Left lung (tissue), 10 donors: ENCODE results near the gene TJP2. TPM values are rescaled to one million over a fixed set of nuclear protein-coding genes. Genes with fewer than 3 reads are reported as not detected.
A peak's percentile ranks its signal among the peaks of the same experiment; 100 is the strongest.

ENCODE experiments used
- ATAC-seq: fragments of 200-7000 bp; cut with Tn5 transposase; one replicate; pipeline ENCODE4 v1.9.1; 2020; ENCODE audit warnings: moderate library complexity
- DNase-seq, 4 donors: peaks; one replicate each; pipeline ENCODE4 v3.0.0-alpha.2; 2013 to 2020
- H3K27ac ChIP-seq, 2 donors: fragments of 200-600 bp; sonication (generic) in 1 of 2; one replicate each; pipeline versions ENCODE4 v1.5.0 to v1.8.0; 2020 to 2021
- H3K27me3 ChIP-seq, 2 donors: fragments of 200-600 bp; sonication (generic) in 1 of 2; one replicate each; pipeline versions ENCODE4 v1.5.0 to v1.8.0; 2020 to 2021
- H3K36me3 ChIP-seq, 2 donors: fragments of 200-600 bp; sonication (generic) in 1 of 2; one replicate each; pipeline versions ENCODE4 v1.5.0 to v1.8.0; 2020 to 2021
- H3K4me1 ChIP-seq, 2 donors: fragments of 200-600 bp; one replicate each; pipeline ENCODE4 v1.8.0; 2021
- H3K4me3 ChIP-seq, 2 donors: fragments of 200-600 bp; sonication (generic) in 1 of 2; one replicate each; pipeline versions ENCODE4 v1.5.0 to v1.8.0; 2020 to 2021; ENCODE audit warnings: mild to moderate bottlenecking in 1 of 2
- H3K9me3 ChIP-seq, 2 donors: fragments of 200-600 bp; sonication (generic) in 1 of 2; one replicate each; pipeline versions ENCODE4 v1.5.0 to v1.8.0; 2020 to 2021
- intact Hi-C, 2 donors: fragments of 100-400 bp; cut with DNase I; formaldehyde crosslinking; loops; one replicate each; pipeline versions ENCODE4 v1.11.2 to v1.14.2; 2022
- polyA plus RNA-seq, 6 donors: library from polyadenylated mRNA; unstranded; fragments of 120-200 nt; gene quantifications; one replicate each; pipeline ENCODE4 v1.2.1, GENCODE V29; 2013; ENCODE audit not compliant: insufficient read length in 6 of 6
- total RNA-seq, 2 donors: library from RNA; stranded (reverse); fragmentation: NEBNext Ultra II Directional; extraction: Animal tissue kit (Norgen Biotek cat#: 25700); gene quantifications; one replicate each; pipeline ENCODE4 v1.2.1, GENCODE V29; 2021
- TF ChIP-seq, protein P1 (sequence below), 2 donors: fragments of 200-600 bp; sonication (generic) in 1 of 2; IDR thresholded peaks; one replicate each; pipeline versions ENCODE4 v1.5.0 to v1.8.0; 2021; ENCODE audit warnings: antibody characterized with exemption in 2 of 2
- donor health status: DM: no; HTN: yes; CAD: no.
- donor health status: DM: no; HTN: no; CAD: no.

The TJP2 gene
- total and polyA plus RNA-seq, 8 donors = 93.0 to 139 (median 114) TPM

DNA sequence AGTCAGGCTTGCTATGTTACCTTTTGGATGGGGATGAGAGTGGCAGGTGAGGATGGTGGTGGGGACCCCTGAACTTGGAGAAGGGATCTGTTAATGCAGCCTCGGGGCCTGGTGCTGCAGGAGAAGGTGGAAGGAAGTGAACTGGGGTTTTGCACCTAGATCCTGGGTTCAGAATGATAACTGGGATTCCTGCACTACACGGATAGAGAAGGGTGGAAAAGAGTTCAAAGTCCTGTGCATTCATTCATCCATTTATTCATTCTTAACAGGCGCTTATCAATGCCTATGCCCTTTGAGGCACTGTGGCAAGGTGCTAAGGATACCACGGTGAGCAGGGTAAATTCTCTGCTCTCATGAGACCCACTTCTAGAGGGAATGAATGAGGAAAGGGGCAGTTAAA, 41.7 kb upstream of the TJP2 start:
- Histone ChIP-seq H3K27me3 (no peaks in the 10 kb centered on the region), H3K4me1 (peaks cover 9 to 25% of the 10 kb centered on the region in 2 donors), H3K36me3 (no peaks in the 10 kb centered on the region), H3K27ac (no peak overlapping the region), H3K9me3 (no peaks in the 10 kb centered on the region), H3K4me3 (no peak overlapping the region)
- ATAC-seq = no peak
- intact Hi-C loops = no loop called here
- no peak for DNase-seq
- TF ChIP-seq, protein P1, sequence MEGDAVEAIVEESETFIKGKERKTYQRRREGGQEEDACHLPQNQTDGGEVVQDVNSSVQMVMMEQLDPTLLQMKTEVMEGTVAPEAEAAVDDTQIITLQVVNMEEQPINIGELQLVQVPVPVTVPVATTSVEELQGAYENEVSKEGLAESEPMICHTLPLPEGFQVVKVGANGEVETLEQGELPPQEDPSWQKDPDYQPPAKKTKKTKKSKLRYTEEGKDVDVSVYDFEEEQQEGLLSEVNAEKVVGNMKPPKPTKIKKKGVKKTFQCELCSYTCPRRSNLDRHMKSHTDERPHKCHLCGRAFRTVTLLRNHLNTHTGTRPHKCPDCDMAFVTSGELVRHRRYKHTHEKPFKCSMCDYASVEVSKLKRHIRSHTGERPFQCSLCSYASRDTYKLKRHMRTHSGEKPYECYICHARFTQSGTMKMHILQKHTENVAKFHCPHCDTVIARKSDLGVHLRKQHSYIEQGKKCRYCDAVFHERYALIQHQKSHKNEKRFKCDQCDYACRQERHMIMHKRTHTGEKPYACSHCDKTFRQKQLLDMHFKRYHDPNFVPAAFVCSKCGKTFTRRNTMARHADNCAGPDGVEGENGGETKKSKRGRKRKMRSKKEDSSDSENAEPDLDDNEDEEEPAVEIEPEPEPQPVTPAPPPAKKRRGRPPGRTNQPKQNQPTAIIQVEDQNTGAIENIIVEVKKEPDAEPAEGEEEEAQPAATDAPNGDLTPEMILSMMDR (IDR thresholded peaks at IDR 0.05) = no peak

GRCh38 chr9:69134412-69134811, 39.7 kb upstream of the TJP2 start:
- H3K9me3 ChIP-seq = no peaks in the 10 kb centered on the region
- intact Hi-C loops = no loop called here
- DNase-seq (peak in 1 of 4 donors; percentile 70), ATAC-seq (peak; percentile 78)
- H3K27ac ChIP-seq = peak overlapping the region in 1 of 2 donors; percentile 23
- no peaks in the 10 kb centered on the region for H3K36me3 ChIP-seq
- no peak overlapping the region for H3K4me3 ChIP-seq
- peaks cover 9 to 19% of the 10 kb centered on the region in 2 donors for H3K4me1 ChIP-seq
- TF ChIP-seq, protein P1 (IDR thresholded peaks at IDR 0.05) = no peak
- no peaks in the 10 kb centered on the region for H3K27me3 ChIP-seq

DNA sequence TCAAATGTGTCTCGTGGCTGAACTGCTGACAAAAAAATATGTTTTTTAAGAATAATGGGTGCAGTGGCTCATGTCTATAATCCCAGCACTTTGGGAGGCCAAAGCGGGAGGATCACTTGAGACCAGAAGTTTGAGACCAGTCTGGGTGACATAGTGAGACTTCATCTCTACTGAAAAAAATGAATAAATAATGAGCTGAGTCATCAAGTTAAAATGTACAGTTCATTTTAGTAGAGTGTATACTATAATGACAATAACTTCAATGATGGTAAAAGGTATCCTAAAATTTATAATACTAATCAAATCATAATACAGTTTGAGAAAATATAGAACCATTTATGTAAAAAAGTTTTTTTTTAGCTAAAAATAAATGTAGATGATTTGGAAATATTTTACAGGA, 37.9 kb upstream of the TJP2 start:
- Histone ChIP-seq H3K9me3 (no peaks in the 10 kb centered on the region), H3K27ac (no peak overlapping the region), H3K4me1 (peaks cover 5 to 7% of the 10 kb centered on the region in 2 donors), H3K27me3 (no peaks in the 10 kb centered on the region), H3K4me3 (no peak overlapping the region), H3K36me3 (no peaks in the 10 kb centered on the region)
- DNase-seq (no peak), ATAC-seq (no peak)
- TF ChIP-seq, protein P1 (IDR thresholded peaks at IDR 0.05) = no peak
- intact Hi-C loops = no loop called here

DNA sequence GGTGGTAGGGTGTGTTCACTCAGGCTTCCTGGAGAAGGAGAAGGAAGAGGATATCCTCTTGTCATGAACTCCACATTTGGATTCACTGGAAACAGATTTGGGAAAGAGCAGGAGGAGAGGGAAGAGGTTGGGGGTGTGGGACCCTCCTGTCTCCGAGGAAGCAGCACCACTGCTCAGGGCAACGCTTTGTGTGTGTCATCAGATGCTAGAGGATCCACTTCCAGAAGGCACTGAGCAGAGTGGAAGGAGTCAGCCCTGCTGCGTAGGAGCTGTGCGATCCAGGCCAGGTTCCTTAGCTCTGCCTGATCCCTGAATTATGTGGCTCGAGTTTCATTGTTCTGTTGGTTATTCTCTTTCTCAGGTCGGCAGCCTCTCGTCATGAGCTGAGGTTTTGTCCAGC, 37.3 kb upstream of the TJP2 start:
- no peaks in the 10 kb centered on the region for H3K9me3 ChIP-seq
- ATAC-seq = no peak
- peaks cover 0 to 6% of the 10 kb centered on the region in 2 donors for H3K4me1 ChIP-seq
- H3K27me3 ChIP-seq = no peaks in the 10 kb centered on the region
- DNase-seq = no peak
- peak overlapping the region in 1 of 2 donors; percentile 55 for H3K27ac ChIP-seq
- intact Hi-C loops = no loop called here
- TF ChIP-seq, protein P1 (IDR thresholded peaks at IDR 0.05) = no peak
- H3K4me3 ChIP-seq = no peak overlapping the region
- H3K36me3 ChIP-seq = no peaks in the 10 kb centered on the region

GRCh38 chr9:69137311-69137710, 36.8 kb upstream of the TJP2 start:
- H3K4me3 ChIP-seq = no peak overlapping the region
- DNase-seq (no peak), ATAC-seq (no peak)
- H3K4me1 ChIP-seq = peaks cover under 1 to 1% of the 10 kb centered on the region in 2 donors
- H3K9me3 ChIP-seq = no peaks in the 10 kb centered on the region
- H3K27me3 ChIP-seq = no peaks in the 10 kb centered on the region
- TF ChIP-seq, protein P1 (IDR thresholded peaks at IDR 0.05) = no peak
- no peak overlapping the region for H3K27ac ChIP-seq
- intact Hi-C loops = no loop called here
- no peaks in the 10 kb centered on the region for H3K36me3 ChIP-seq
